Loucy (cell line): ENCODE results near the gene ABCC3.

Experiments used
- H2AFZ ChIP-seq: fragments of 200-600 bp; sonication (generic); 2 replicates; pipeline ENCODE4 v1.6.0; 2016; ENCODE audit warnings: antibody characterized with exemption, mild to moderate bottlenecking, low read length, moderate library complexity
- H3F3A ChIP-seq: fragments of 200-600 bp; 2 replicates; pipeline ENCODE4 v1.6.0; 2016; ENCODE audit warnings: antibody characterized with exemption, low read depth, mild to moderate bottlenecking
- H3K27me3 ChIP-seq: fragments of 200-600 bp; sonication (generic); 2 replicates; pipeline ENCODE4 v1.6.1; 2014; ENCODE audit warnings: low read length, mild to moderate bottlenecking; ENCODE audit not compliant: insufficient read depth, poor library complexity, severe bottlenecking
- H3K36me3 ChIP-seq: fragments of 200-600 bp; sonication (generic); 2 replicates; pipeline ENCODE4 v1.6.1; 2016; ENCODE audit warnings: low read length; ENCODE audit not compliant: insufficient read depth
- H3K4me1 ChIP-seq: fragments of 200-600 bp; sonication (generic); 2 replicates; pipeline ENCODE4 v1.5.1; 2014; ENCODE audit warnings: low read length, mild to moderate bottlenecking; ENCODE audit not compliant: insufficient read depth, poor library complexity, severe bottlenecking
- H3K4me2 ChIP-seq: fragments of 200-600 bp; sonication (generic); 2 replicates; pipeline ENCODE4 v1.6.0; 2014; ENCODE audit warnings: antibody characterized with exemption, low read length, low read depth, mild to moderate bottlenecking; ENCODE audit not compliant: poor library complexity, severe bottlenecking
- H3K4me3 ChIP-seq: fragments of 200-600 bp; sonication (generic); 2 replicates; pipeline ENCODE4 v1.5.1; 2014; ENCODE audit warnings: low read length, mild to moderate bottlenecking, mixed read lengths; ENCODE audit not compliant: poor library complexity, severe bottlenecking
- H3K79me2 ChIP-seq: fragments of 200-600 bp; sonication (generic); 2 replicates; pipeline ENCODE4 v1.6.1; 2014; ENCODE audit warnings: low read length; ENCODE audit not compliant: insufficient read depth
- H3K9ac ChIP-seq: fragments of 200-600 bp; sonication (generic); 2 replicates; pipeline ENCODE4 v1.6.0; 2014; ENCODE audit warnings: mild to moderate bottlenecking, low read depth, low read length, moderate library complexity; ENCODE audit not compliant: poor library complexity, severe bottlenecking
- H3K9me2 ChIP-seq: fragments of 200-600 bp; sonication (generic); replicated peaks from 2 replicates; pipeline ENCODE4 v1.6.1; 2016; ENCODE audit warnings: low read depth, low read length, mixed read lengths
- H3K9me3 ChIP-seq: fragments of 200-600 bp; sonication (generic); 2 replicates; pipeline ENCODE4 v1.6.1; 2014; ENCODE audit warnings: mild to moderate bottlenecking, antibody characterized with exemption, low read length, low read depth; ENCODE audit not compliant: insufficient read depth
- H4K20me1 ChIP-seq: fragments of 200-600 bp; sonication (generic); 2 replicates; pipeline ENCODE4 v1.6.0; 2014; ENCODE audit warnings: antibody characterized with exemption, low read length, mild to moderate bottlenecking; ENCODE audit not compliant: insufficient read depth, poor library complexity, severe bottlenecking
- CTCF ChIP-seq: fragments of 200-600 bp; sonication (generic); conservative IDR thresholded peaks from 2 replicates; pipeline ENCODE4 v1.5.1; 2014; ENCODE audit warnings: mild to moderate bottlenecking, antibody characterized with exemption, low read length
- EZH2phosphoT487 ChIP-seq: fragments of 200-600 bp; IDR thresholded peaks from 2 replicates; pipeline ENCODE4 v1.6.1; 2018; ENCODE audit warnings: antibody characterized with exemption, mild to moderate bottlenecking, moderate library complexity, borderline replicate concordance

ABCC3 gene

DNA sequence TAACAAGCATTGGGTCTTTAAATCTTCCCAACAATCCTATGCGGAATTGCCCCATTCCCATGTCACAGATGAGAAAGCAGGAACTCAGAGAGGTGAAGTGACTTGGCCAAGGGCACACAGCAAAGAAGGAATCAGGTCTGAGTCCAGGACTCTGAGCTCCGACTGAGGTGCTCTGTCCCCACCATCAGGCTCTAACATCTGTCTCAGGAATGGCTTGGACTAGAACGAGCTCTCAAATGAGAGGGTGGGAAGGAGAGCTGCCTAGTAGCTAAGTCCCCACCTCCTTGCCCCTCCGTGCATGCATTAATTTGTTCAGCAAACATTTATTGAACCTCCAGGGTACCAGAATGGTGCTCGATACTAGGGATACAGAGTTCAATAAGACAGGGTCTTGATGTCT, 26.7 kb downstream of the ABCC3 start:
- TF ChIP-seq CTCF = no peak
- no peak for TF ChIP-seq EZH2phosphoT487
- Histone ChIP-seq H3K4me1 (peaks cover 36% of the 10 kb centered on the region), H3K36me3 (no peaks in the 10 kb centered on the region), H3K4me3 (peak overlapping the region; percentile 3), H3K79me2 (no peaks in the 10 kb centered on the region), H3K4me2 (peak overlapping the region; percentile 52), H3K27me3 (no peaks in the 10 kb centered on the region), H3K9me2 (no peaks in the 10 kb centered on the region), H3K9ac (peak overlapping the region; percentile 31), H4K20me1 (no peaks in the 10 kb centered on the region), H3F3A (no peaks in the 10 kb centered on the region), H3K9me3 (no peaks in the 10 kb centered on the region), H2AFZ (peak overlapping the region; percentile 54)

DNA sequence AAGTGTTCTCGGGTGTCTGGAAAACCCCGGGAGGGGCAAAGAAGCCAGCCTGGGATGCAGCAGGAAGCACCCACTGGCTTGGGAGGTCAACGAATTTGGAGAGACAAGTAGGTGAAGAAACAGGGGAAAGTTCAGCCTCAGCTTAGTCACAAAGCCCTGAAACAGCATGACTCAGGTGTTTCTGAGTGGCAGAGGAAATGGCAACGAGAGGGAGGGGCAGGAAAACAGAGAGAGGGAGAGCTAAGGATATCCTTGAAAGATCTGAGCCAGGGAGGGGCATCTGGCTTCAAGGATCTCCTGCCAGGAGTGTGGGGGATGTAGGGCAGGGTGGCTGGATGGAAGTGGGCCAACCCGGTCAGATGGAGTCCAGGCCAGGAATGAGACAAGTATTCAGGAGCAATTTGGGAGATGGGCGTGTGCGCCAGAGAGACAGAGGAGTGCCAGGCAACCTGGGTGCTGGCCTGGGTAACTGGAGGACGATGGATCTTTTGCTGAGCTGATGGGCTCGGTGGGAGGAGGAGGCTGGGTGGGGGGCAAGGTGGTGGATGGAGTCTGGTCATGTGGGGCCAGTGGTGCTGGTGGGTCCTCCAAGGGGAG, 27.2 kb downstream of the ABCC3 start:
- no peaks in the 10 kb centered on the region for H3K9me2 ChIP-seq

GRCh38 chr17:50662632-50663225, 28.0 kb downstream of the ABCC3 start:
- Histone ChIP-seq H3K4me3 (no peak overlapping the region), H3K4me2 (no peak overlapping the region), H4K20me1 (no peaks in the 10 kb centered on the region), H3K79me2 (no peaks in the 10 kb centered on the region), H3K9ac (no peak overlapping the region), H3K27me3 (no peaks in the 10 kb centered on the region), H3K36me3 (no peaks in the 10 kb centered on the region), H3K9me3 (no peaks in the 10 kb centered on the region), H2AFZ (no peak overlapping the region), H3K9me2 (no peaks in the 10 kb centered on the region), H3F3A (no peaks in the 10 kb centered on the region), H3K4me1 (peaks cover 36% of the 10 kb centered on the region)
- TF ChIP-seq CTCF (no peak), EZH2phosphoT487 (no peak)

More for the DNA sequence above, 27.2 kb downstream of the ABCC3 start:
- Histone ChIP-seq H2AFZ (peak overlapping the region; percentile 54), H3K36me3 (no peaks in the 10 kb centered on the region), H3K9me3 (no peaks in the 10 kb centered on the region), H4K20me1 (no peaks in the 10 kb centered on the region), H3K79me2 (no peaks in the 10 kb centered on the region), H3K4me2 (peak overlapping the region; percentile 52), H3K9ac (peak overlapping the region; percentile 31), H3K27me3 (no peaks in the 10 kb centered on the region), H3K4me1 (peaks cover 36% of the 10 kb centered on the region), H3F3A (no peaks in the 10 kb centered on the region), H3K4me3 (peak overlapping the region; percentile 3)
- no peak for TF ChIP-seq EZH2phosphoT487
- no peak for TF ChIP-seq CTCF
